Stimulated activated CD4-positive, alpha-beta T cell treated with anti-CD3 and anti-CD28 coated beads, Interleukin-15, amount 100 ng/mL, for 48 hours (primary cell): Measurements from ENCODE around the gene TOLLIP.

Experiments
- DNase-seq, 2 donors: peaks; one replicate each; pipeline ENCODE4 v3.0.0-alpha.2; 2020; ENCODE audit warnings: low read depth in 2 of 2

The TOLLIP gene

DNA sequence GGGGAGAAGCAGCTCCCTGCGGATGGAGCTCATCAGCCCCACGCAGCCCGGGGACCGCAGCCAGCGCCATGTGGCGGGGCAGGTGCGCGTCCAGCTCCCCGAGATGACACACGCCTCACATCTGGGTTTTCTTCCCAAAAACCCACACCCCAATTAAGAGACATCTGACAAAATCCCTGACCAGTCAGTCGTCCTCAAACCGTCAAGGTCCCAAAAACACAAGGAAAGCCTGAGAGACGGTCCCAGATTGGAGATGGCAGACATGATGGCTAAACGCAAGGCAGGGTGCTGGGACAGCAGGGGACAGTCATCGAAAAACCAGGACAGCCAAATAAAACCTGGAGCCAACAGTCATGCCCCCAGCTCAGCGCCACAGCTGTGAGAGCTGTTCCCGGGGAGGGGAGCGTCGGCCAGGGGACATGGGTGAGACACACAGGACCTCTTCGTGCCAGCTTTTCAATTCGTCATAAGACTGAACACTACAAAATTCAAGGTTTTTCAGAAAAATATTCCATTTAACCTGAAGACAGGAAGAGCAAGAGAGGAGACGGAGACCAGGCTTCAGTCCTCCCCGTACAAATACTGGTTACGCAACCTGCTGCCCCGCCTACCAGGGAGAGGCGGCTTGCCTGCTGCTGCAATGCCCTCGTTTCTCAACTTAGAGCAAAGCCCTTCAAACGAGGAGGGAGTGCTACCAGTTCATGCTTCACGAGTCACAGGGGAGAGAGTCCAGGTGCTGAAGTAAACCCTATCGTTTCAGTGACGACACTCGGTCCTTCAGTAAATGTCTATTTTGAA is 10.5 kb downstream of the TOLLIP start:
- no peak for DNase-seq

DNA sequence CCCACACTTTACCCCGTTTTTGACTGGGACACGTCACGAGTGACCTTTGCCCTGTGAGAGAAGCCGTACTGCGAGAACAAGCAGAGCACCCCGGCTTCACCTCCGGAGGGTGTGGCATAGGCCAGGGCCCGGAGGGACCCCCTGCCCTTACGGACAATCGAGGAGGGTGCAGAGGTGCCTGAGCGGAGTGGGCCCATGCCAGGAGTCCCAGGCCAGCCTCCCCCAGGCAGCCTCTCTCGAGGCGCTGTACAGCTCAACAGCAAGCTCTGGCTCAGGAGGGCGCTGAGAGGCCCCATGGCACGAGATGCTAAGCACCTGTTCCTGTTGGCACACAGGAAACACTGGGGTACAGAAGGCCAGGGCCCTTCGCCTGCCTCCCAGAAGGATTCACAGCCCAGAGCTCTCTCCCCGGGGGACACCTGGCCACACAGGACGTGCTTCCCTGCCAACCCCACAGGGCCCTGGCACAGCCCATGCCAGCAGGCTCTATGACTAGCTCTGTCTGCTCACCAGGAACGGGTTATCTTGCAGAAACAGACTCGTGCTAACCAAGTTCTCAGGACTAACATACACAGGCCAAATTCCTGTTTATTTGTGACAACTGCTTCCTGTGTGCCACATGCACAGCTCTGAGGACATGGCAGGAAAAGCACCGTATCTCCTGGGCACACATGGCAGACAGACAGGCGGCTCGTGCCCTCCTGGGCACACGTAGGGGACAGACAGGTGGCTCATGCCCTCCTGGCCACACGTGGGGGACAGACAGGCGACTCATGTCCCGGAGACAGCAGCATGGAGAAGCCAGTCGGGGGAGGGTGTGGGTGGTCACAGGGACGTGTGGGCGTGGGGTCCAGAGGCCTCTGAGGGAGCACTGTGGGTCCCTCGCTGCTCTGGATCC is 11.6 kb downstream of the TOLLIP start:
- DNase-seq, result no peak

DNA sequence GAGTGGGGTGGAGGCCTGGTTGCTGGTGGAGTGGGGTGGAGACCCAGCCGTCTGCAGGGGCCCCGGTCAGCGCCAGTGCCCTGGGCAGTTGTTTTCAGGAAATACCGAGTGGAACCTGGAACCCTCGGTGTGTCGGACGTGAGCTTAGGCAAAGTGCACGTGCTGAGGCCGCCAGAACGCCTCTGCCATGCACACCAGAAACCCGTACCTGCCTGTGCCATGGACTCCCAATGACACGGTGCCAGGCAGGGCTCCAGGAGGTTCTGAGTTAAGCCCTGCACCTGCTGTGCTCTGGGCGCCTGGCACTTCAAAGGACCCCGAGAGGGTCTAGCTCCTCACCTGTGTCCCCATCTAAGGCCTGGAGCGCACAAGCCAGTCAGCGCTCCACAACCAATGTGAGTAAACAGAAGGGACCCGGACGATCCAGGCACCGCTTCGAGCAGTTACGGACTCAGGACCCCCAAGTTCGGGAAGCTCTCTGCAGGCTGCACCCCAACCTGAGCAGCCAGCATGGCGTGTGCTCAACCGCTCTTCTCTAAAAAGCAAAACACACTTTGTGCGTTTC is 12.3 kb downstream of the TOLLIP start:
- no peak for DNase-seq

GRCh38 chr11:1296287-1296686 is 13.1 kb downstream of the TOLLIP start:
- no peak for DNase-seq

GRCh38 chr11:1295591-1295990 is 13.8 kb downstream of the TOLLIP start:
- no peak for DNase-seq

- no peak for DNase-seq
Observed at GRCh38 chr11:1295086-1295485, 14.3 kb downstream of the TOLLIP start.

DNA sequence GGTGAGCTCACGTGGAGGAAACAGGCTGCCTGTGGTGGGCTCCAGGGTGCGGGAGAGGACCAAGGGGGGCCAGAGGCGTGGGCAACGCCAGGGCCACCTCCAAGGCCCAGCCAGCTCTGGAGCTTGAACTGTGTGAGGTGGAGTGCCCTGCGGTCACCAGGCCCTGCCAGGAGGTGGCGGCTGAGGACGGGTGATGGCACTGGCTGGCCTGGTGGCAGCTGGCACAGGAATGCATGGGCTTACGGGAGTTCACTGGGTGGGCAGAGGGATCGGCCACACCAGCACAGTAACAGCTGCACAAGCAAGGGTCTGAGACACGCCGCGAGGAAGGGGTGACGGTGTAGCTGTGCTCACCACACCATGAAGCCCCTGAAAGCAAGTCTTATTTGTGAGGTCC is 15.8 kb downstream of the TOLLIP start:
- DNase-seq, result no peak

- DNase-seq, result no peak
Observed at GRCh38 chr11:1292644-1293618, 16.5 kb downstream of the TOLLIP start.

GRCh38 chr11:1292018-1292643 is 17.3 kb downstream of the TOLLIP start:
- no peak for DNase-seq

DNA sequence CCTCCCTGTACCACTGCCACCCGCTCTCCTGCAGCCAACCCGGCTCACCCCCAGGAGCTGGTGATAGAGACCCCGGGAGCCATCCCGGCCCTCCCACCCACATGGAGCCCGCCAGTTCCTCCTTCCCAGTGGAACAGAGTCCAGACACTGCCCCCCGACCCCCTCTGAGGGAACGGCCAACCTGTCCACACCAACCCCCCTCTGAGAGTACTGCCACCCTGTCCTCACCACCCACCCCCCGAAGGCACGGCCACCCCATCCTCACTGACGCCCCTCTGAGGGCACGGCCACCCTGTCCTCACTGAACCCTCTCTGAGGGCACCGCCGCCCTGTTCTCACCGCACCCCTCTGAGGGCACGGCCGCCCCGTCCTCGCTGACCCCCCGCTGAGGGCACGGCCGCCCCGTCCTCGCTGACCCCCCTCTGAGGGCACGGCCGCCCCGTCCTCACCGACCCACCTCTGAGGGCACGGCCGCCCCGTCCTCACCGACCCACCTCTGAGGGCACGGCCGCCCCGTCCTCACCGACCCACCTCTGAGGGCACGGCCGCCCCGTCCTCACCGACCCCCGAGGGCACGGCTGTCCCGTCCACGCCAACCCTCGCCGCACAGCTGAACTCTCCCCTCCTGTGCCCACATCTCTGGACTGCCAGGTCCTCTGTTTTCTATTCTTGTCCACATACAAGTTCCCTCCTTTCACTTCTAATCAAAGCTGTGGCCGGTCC is 18.0 kb downstream of the TOLLIP start:
- DNase-seq, result no peak

DNA sequence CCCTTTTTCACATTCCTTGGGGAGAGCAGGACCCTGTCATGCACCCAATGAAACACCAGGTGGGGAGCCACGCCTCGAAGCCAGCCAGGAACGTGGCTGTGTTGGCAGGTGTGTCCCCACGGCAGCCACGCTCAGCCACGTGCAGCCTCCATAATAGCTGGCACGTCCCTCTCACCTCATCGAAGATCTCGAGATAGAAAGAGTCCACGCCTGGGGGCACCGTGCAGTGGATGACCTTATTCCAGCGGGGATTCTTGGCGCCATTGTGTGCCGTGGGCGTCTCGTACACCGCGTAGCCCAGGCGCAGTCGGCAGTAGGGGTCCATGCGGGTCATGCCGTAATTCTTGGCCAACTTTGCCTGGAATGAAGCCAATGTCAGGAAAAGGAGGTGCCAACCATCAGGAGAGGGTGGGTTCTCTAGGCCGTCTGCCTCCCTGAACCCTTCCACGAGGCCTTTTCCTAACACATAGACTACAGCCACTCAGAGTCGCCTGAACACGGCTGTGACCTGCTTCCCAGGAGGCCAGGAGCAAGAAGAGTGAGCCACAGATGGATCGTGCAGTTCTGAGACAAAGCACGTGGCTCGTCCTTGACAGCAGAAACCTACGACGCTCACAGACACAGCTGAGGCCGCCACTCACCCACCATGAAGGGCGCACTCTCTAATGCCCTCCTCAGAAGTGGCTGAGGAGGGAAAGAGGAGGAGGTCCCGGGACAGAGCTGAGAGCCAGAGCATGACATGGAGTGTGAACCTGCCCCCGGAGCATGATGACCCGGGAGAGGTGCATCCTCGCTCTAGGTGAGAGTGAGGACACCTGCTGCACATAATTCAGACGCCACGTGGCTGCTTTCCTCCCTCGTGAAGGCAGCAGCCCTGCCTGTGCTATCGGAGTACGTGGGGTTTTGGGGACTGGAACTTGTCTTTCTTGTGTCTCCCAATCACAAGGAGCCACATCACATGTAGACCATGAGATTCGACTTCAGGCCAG is 19.1 kb downstream of the TOLLIP start:
- DNase-seq, result no peak

- DNase-seq, result no peak
Observed at GRCh38 chr11:1289211-1289935, 20.1 kb downstream of the TOLLIP start.

DNA sequence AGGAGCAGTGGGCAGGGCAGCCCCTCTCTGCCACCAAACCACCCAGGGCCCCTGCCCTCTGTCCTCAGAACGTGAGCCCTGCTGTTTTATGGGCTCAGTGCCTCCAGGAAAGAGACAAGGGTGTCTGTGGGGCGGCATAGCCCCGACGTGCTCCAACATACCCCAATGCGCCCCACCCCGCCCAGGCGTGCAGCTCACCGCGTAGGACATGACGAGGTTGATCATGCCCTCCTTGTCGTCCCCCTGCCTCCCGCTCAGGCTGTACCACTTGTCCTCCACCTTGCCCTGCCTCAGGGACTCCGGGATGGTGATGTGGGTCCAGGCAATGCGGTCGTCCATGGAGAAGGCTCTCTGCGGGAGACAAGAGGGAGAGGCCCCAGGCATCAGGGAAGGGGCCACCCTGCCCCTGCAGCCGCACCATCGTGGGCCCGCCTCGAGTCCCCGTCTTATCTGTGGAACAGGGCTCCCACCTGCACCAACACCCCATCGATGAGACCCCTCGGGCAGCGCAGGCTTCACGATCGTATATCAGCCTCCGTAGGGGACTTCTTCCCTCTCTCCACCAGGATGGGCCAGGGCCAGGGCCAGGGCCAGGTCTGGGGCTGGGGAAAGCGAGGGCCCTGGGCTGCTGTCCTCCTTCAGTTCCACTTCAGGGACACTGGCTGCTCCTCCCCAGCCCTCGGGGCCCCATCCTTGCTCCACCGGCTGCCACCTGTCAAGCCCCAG is 20.8 kb downstream of the TOLLIP start:
- no peak for DNase-seq

GRCh38 chr11:1287928-1288327 is 21.5 kb downstream of the TOLLIP start:
- DNase-seq, result no peak

DNA sequence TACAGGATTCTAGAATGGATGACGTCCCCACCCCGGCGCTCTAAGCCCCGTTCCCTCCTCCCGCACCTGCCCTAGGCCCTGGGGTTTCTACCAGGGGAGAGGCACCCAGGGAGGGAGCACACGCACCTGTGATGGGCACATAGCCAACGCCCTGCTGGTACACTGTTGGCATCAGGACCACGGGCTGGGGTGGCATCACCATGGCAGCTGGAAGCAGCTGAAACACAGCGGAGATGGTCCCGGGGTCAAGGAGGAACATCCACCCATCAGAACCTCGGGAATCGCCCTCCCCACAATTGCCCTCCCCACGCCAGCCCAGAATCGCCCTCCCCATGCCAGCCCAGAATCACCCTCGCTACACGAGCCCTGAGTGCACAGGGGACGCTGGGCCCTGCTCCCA is 23.6 kb downstream of the TOLLIP start:
- DNase-seq, result no peak

DNA sequence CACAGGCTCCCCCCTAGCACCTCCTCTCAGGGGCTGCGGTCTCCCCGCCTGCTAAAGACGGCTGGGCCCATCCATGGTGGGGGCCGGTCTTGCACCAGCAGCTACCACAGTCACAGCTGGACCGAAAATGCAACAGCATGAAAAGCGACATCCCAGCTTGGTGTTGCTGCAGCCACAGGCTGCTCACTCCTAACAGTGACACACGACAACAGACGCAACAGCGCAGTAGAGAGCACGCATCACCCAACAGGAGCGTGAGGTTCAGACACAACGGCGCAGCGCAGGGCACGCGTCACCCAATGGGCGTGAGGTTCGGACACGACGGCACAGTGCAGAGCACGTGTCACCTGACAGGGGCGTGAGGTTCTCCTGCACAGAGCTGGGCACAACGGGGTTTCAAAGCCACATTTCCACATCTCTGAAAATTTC is 24.1 kb downstream of the TOLLIP start:
- no peak for DNase-seq

DNA sequence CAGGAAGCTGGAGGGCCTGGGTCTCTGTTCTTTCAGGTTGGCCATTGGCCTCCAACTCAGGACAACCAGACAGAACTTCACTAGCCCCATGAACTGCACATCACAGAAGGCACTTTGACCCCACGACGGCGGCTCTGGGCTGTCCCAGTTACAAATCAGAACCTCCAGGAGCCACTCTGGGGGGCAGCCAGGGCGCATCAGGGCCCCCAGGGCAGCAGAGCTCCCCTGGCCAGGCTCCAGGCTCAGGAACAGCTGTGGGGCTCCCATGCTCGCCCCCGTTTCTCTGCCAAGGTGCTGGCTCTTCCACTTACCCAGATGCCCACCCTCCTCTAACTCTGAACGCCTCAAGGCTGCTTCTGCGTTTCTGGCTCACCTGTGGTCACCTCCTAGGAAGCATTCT is 25.5 kb downstream of the TOLLIP start:
- no peak for DNase-seq

GRCh38 chr11:1283091-1283511 is 26.3 kb downstream of the TOLLIP start:
- DNase-seq, result no peak
